Measurements from ENCODE around the gene GEMIN4.

Gene GEMIN4

GRCh38 chr17:740240-741017, 11.6 kb downstream of the GEMIN4 start:
- TF ChIP-seq, protein P1, sequence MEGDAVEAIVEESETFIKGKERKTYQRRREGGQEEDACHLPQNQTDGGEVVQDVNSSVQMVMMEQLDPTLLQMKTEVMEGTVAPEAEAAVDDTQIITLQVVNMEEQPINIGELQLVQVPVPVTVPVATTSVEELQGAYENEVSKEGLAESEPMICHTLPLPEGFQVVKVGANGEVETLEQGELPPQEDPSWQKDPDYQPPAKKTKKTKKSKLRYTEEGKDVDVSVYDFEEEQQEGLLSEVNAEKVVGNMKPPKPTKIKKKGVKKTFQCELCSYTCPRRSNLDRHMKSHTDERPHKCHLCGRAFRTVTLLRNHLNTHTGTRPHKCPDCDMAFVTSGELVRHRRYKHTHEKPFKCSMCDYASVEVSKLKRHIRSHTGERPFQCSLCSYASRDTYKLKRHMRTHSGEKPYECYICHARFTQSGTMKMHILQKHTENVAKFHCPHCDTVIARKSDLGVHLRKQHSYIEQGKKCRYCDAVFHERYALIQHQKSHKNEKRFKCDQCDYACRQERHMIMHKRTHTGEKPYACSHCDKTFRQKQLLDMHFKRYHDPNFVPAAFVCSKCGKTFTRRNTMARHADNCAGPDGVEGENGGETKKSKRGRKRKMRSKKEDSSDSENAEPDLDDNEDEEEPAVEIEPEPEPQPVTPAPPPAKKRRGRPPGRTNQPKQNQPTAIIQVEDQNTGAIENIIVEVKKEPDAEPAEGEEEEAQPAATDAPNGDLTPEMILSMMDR (IDR thresholded peaks at IDR 0.05; ENCODE audit: insufficient read depth, low read length, poor library complexity, severe bottlenecking): no peak
- no peaks in the 10 kb centered on the region for H3K27me3 ChIP-seq (replicated peaks; ENCODE audit: control insufficient read depth, insufficient read depth, low read length)
- H3K36me3 ChIP-seq (ENCODE audit: control insufficient read depth, insufficient read depth, low read length): peaks cover 30% of the 10 kb centered on the region
- peak; percentile 71 for DNase-seq (ENCODE audit: extremely low read depth, insufficient read length)
- H3K4me3 ChIP-seq (replicated peaks; ENCODE audit: low read depth, low read length): no peak overlapping the region

DNA sequence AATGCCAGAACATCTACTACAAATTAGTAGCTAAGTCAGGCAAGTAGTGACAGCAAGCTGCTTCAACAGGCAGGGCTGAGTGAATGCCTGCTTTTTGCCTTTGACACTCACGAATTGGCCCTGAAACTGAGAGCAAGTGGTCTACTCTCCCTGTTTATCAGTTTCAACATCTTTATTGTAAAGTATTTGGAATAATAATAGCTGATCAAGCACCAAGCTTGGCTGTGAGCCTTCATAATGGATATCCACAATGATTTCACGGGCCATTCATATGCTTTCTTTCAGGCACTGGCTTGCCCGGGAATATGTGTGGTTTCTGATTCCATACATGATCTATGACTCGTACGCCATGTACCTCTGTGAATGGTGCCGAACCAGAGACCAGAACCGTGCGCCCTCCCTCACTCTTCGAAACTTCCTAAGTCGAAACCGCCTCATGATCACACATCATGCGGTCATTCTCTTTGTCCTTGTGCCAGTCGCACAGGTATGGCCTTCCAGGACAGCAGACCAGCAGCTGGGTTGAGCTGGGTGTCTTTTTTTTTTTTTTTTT, 14.4 kb downstream of the GEMIN4 start:
- Histone ChIP-seq H3K36me3 (ENCODE audit: control insufficient read depth, insufficient read depth, low read length) (peaks cover 11% of the 10 kb centered on the region), H3K4me3 (replicated peaks; ENCODE audit: low read depth, low read length) (no peak overlapping the region), H3K27me3 (replicated peaks; ENCODE audit: control insufficient read depth, insufficient read depth, low read length) (no peaks in the 10 kb centered on the region)
- TF ChIP-seq, protein P1 (IDR thresholded peaks at IDR 0.05; ENCODE audit: insufficient read depth, low read length, poor library complexity, severe bottlenecking): no peak
- no peak for DNase-seq (ENCODE audit: extremely low read depth, insufficient read length)

DNA sequence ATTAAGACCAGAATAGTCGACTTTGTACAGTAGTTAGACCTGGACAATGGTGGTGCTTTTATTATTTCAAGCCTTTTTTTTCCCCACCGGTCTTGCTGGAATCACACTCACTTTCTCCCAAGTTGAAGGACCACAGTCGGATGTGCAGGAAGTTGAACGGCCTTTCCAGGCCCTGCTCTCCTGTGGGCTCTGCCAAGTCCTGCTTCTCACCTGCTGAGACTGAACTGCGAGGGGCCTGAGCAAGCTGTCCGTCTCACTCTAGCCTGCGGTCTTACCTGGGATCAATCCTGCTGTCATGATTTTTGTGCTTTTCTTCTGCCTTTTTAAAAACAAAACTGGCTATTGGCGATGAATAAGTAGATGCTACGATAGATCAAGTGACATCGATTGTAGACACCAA, 18.3 kb downstream of the GEMIN4 start:
- H3K4me3 ChIP-seq (replicated peaks; ENCODE audit: low read depth, low read length): no peak overlapping the region
- peaks cover 2% of the 10 kb centered on the region; the same call in 1 of the 2 replicates for H3K36me3 ChIP-seq (ENCODE audit: control insufficient read depth, insufficient read depth, low read length)

GRCh38 chr17:732902-733720, 19.0 kb downstream of the GEMIN4 start:
- TF ChIP-seq, protein P1 (IDR thresholded peaks at IDR 0.05; ENCODE audit: insufficient read depth, low read length, poor library complexity, severe bottlenecking): no peak
- no peaks in the 10 kb centered on the region; the same call in 1 of the 2 replicates for H3K36me3 ChIP-seq (ENCODE audit: control insufficient read depth, insufficient read depth, low read length)
- DNase-seq (ENCODE audit: extremely low read depth, insufficient read length): peak; percentile 61
- H3K4me3 ChIP-seq (replicated peaks; ENCODE audit: low read depth, low read length): peak overlapping the region; percentile 66
- H3K27me3 ChIP-seq (replicated peaks; ENCODE audit: control insufficient read depth, insufficient read depth, low read length): no peaks in the 10 kb centered on the region

More for the DNA sequence above, 18.3 kb downstream of the GEMIN4 start:
- H3K27me3 ChIP-seq (replicated peaks; ENCODE audit: control insufficient read depth, insufficient read depth, low read length): no peaks in the 10 kb centered on the region
- DNase-seq (ENCODE audit: extremely low read depth, insufficient read length): no peak
- TF ChIP-seq, protein P1 (IDR thresholded peaks at IDR 0.05; ENCODE audit: insufficient read depth, low read length, poor library complexity, severe bottlenecking): no peak

GRCh38 chr17:732067-732901, 19.8 kb downstream of the GEMIN4 start, which contains the start of gene TLCD3A:
Gene TLCD3A, plus strand, starts transcription at chr17:732596. Its CDS starts 52 bp downstream, at chr17:732648.
- no peaks in the 10 kb centered on the region for H3K36me3 ChIP-seq (ENCODE audit: control insufficient read depth, insufficient read depth, low read length)
- H3K4me3 ChIP-seq (replicated peaks; ENCODE audit: low read depth, low read length): peak within 1 kb of the TSS; percentile 66
- no peaks in the 10 kb centered on the region for H3K27me3 ChIP-seq (replicated peaks; ENCODE audit: control insufficient read depth, insufficient read depth, low read length)
- DNase-seq (ENCODE audit: extremely low read depth, insufficient read length): peak; percentile 75
- TF ChIP-seq, protein P1 (IDR thresholded peaks at IDR 0.05; ENCODE audit: insufficient read depth, low read length, poor library complexity, severe bottlenecking): no peak
